ENCODE measurements around the gene TMC6.

The TMC6 gene

GRCh38 chr17:78144736-78145641 is 16.4 kb upstream of the TMC6 start:
- Histone ChIP-seq H3K4me3 (ENCODE audit: low read length, poor library complexity, severe bottlenecking) (no peak overlapping the region), H4K20me1 (ENCODE audit: insufficient read depth, low read length, poor library complexity, severe bottlenecking) (peaks cover 3% of the 10 kb centered on the region), H3F3A (ENCODE audit: low read depth) (peaks cover 2% of the 10 kb centered on the region; the same call in 1 of the 2 replicates), H3K36me3 (ENCODE audit: insufficient read depth, low read length) (no peaks in the 10 kb centered on the region), H3K27me3 (ENCODE audit: insufficient read depth, low read length, poor library complexity, severe bottlenecking) (no peaks in the 10 kb centered on the region), H3K79me2 (ENCODE audit: insufficient read depth, low read length) (no peaks in the 10 kb centered on the region), H3K9me2 (replicated peaks; ENCODE audit: low read depth, low read length) (no peaks in the 10 kb centered on the region), H3K4me1 (ENCODE audit: insufficient read depth, low read length, poor library complexity, severe bottlenecking) (no peaks in the 10 kb centered on the region), H3K9ac (ENCODE audit: low read depth, low read length, poor library complexity, severe bottlenecking) (no peak overlapping the region), H3K4me2 (ENCODE audit: low read depth, low read length, poor library complexity, severe bottlenecking) (no peak overlapping the region), H2AFZ (ENCODE audit: low read length) (no peak overlapping the region), H3K9me3 (ENCODE audit: insufficient read depth, low read depth, low read length) (no peaks in the 10 kb centered on the region)
- TF ChIP-seq, protein P1, sequence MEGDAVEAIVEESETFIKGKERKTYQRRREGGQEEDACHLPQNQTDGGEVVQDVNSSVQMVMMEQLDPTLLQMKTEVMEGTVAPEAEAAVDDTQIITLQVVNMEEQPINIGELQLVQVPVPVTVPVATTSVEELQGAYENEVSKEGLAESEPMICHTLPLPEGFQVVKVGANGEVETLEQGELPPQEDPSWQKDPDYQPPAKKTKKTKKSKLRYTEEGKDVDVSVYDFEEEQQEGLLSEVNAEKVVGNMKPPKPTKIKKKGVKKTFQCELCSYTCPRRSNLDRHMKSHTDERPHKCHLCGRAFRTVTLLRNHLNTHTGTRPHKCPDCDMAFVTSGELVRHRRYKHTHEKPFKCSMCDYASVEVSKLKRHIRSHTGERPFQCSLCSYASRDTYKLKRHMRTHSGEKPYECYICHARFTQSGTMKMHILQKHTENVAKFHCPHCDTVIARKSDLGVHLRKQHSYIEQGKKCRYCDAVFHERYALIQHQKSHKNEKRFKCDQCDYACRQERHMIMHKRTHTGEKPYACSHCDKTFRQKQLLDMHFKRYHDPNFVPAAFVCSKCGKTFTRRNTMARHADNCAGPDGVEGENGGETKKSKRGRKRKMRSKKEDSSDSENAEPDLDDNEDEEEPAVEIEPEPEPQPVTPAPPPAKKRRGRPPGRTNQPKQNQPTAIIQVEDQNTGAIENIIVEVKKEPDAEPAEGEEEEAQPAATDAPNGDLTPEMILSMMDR (conservative IDR thresholded peaks at IDR 0.05; ENCODE audit: low read length), result no peak
- TF ChIP-seq EZH2phosphoT487 (IDR thresholded peaks at IDR 0.05; ENCODE audit: borderline replicate concordance), result no peak

DNA sequence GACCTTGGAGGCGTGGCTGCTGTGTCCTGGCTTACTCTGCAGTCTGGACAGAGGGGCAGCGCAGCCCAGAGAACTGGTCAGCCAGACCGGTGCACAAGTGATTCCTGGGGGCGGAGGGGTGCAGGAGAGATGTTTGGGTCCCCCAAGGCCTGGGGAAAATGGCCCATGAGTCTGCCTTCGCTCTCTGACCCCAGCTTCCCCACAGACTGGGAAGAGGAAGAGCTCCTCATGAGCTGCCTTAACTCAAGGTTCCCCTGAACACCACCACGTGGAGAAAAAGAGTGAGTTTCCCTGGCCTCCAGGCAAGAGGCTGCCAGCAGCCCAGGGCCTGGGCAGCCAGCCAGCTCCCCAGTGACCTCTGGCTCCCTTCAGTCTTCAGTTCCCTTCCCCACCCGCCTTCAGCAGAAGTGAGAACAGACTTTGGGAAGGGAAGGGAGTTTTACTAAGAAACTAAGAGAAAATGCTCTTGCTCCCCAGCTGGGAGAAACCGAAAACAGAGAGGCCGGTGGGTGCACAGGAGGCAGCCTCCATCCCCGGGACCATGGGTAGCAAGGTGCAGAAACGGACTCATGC is 15.7 kb upstream of the TMC6 start:
- Histone ChIP-seq H3K36me3 (ENCODE audit: insufficient read depth, low read length) (no peaks in the 10 kb centered on the region), H3K4me1 (ENCODE audit: insufficient read depth, low read length, poor library complexity, severe bottlenecking) (no peaks in the 10 kb centered on the region), H3K27me3 (ENCODE audit: insufficient read depth, low read length, poor library complexity, severe bottlenecking) (no peaks in the 10 kb centered on the region), H3K9me3 (ENCODE audit: insufficient read depth, low read depth, low read length) (no peaks in the 10 kb centered on the region), H3K4me2 (ENCODE audit: low read depth, low read length, poor library complexity, severe bottlenecking) (no peak overlapping the region), H4K20me1 (ENCODE audit: insufficient read depth, low read length, poor library complexity, severe bottlenecking) (peaks cover 3% of the 10 kb centered on the region), H2AFZ (ENCODE audit: low read length) (no peak overlapping the region), H3K79me2 (ENCODE audit: insufficient read depth, low read length) (no peaks in the 10 kb centered on the region), H3K9ac (ENCODE audit: low read depth, low read length, poor library complexity, severe bottlenecking) (no peak overlapping the region), H3K9me2 (replicated peaks; ENCODE audit: low read depth, low read length) (no peaks in the 10 kb centered on the region), H3F3A (ENCODE audit: low read depth) (peaks cover 3% of the 10 kb centered on the region; the same call in 1 of the 2 replicates), H3K4me3 (ENCODE audit: low read length, poor library complexity, severe bottlenecking) (no peak overlapping the region)
- TF ChIP-seq EZH2phosphoT487 (IDR thresholded peaks at IDR 0.05; ENCODE audit: borderline replicate concordance), result no peak
- TF ChIP-seq, protein P1 (conservative IDR thresholded peaks at IDR 0.05; ENCODE audit: low read length), result no peak

- Histone ChIP-seq H3K79me2 (ENCODE audit: insufficient read depth, low read length) (no peaks in the 10 kb centered on the region), H3K4me3 (ENCODE audit: low read length, poor library complexity, severe bottlenecking) (no peak overlapping the region), H3K4me2 (ENCODE audit: low read depth, low read length, poor library complexity, severe bottlenecking) (no peak overlapping the region), H3K36me3 (ENCODE audit: insufficient read depth, low read length) (no peaks in the 10 kb centered on the region), H3K9me2 (replicated peaks; ENCODE audit: low read depth, low read length) (no peaks in the 10 kb centered on the region), H3F3A (ENCODE audit: low read depth) (peaks cover 3% of the 10 kb centered on the region; the same call in 1 of the 2 replicates), H3K9me3 (ENCODE audit: insufficient read depth, low read depth, low read length) (no peaks in the 10 kb centered on the region), H2AFZ (ENCODE audit: low read length) (no peak overlapping the region), H3K4me1 (ENCODE audit: insufficient read depth, low read length, poor library complexity, severe bottlenecking) (no peaks in the 10 kb centered on the region), H3K27me3 (ENCODE audit: insufficient read depth, low read length, poor library complexity, severe bottlenecking) (no peaks in the 10 kb centered on the region), H3K9ac (ENCODE audit: low read depth, low read length, poor library complexity, severe bottlenecking) (no peak overlapping the region), H4K20me1 (ENCODE audit: insufficient read depth, low read length, poor library complexity, severe bottlenecking) (peaks cover 8% of the 10 kb centered on the region)
- no peak for TF ChIP-seq EZH2phosphoT487 (IDR thresholded peaks at IDR 0.05; ENCODE audit: borderline replicate concordance)
Observed at GRCh38 chr17:78143214-78144146, 14.9 kb upstream of the TMC6 start.

Data from Loucy (cell line).